Kidney (tissue), 14 donors: ENCODE results near the gene SYF2. TPM values are rescaled to one million over a fixed set of nuclear protein-coding genes. Genes with fewer than 3 reads are reported as not detected.
A peak's percentile ranks its signal among the peaks of the same experiment; 100 is the strongest.
"Not testable (repeated sequence)": the region's sequence is repeated elsewhere in the genome, so short reads cannot be mapped to it uniquely, and the experiment has no call there.

ENCODE experiments used
- DNase-seq, 5 donors: peaks; one replicate each; pipeline ENCODE4 v3.0.0-alpha.2; 2013 to 2020
- FAIRE-seq: peaks from 2 replicates; lab custom pipeline; 2012; peaks lifted over from hg19 to GRCh38; lab: Jason Lieb, UNC
- H3K27ac ChIP-seq, 2 donors: one replicate each; pipeline ENCODE4 v1.7.0; 2013; ENCODE audit warnings: low read depth in 2 of 2, low read length in 2 of 2, inconsistent platforms in 1 of 2
- H3K27me3 ChIP-seq: one replicate; pipeline ENCODE4 v1.7.1; 2013; ENCODE audit warnings: low read length, inconsistent platforms; ENCODE audit not compliant: control insufficient read depth, insufficient read depth
- H3K36me3 ChIP-seq, 3 donors: one replicate each; pipeline versions ENCODE4 v1.7.0 to v1.7.1; 2013; ENCODE audit warnings: low read length in 3 of 3, control low read depth in 1 of 3, inconsistent platforms in 1 of 3; ENCODE audit not compliant: insufficient read depth in 3 of 3, control insufficient read depth in 2 of 3
- H3K4me1 ChIP-seq, 3 donors: one replicate each; pipeline versions ENCODE4 v1.7.0 to v1.7.1; 2013; ENCODE audit warnings: low read length in 3 of 3, inconsistent platforms in 1 of 3, low read depth in 1 of 3; ENCODE audit not compliant: control insufficient read depth in 2 of 3, insufficient read depth in 2 of 3
- H3K4me3 ChIP-seq, 3 donors: one replicate each; pipeline versions ENCODE4 v1.7.0 to v1.8.1; 2013; ENCODE audit warnings: low read length in 3 of 3, control low read depth in 1 of 3, inconsistent platforms in 1 of 3
- H3K9ac ChIP-seq, 3 donors: one replicate each; pipeline versions ENCODE4 v1.7.0 to v1.7.1; 2013; ENCODE audit warnings: low read length in 3 of 3, control low read depth in 1 of 3, inconsistent platforms in 1 of 3
- H3K9me3 ChIP-seq, 3 donors: one replicate each; pipeline versions ENCODE4 v1.7.0 to v1.7.1; 2013; ENCODE audit warnings: low read length in 3 of 3, control low read depth in 1 of 3, inconsistent platforms in 1 of 3; ENCODE audit not compliant: control insufficient read depth in 2 of 3, insufficient read depth in 1 of 3
- CTCF ChIP-seq: IDR thresholded peaks from 3 replicates; pipeline ENCODE4 v1.5.1; 2012; ENCODE audit warnings: mild to moderate bottlenecking, moderate library complexity, borderline replicate concordance; ENCODE audit not compliant: insufficient read depth; ENCODE audit errors: extremely low read depth
- intact Hi-C: fragments of 100-400 bp; cut with DNase I; formaldehyde crosslinking; loops from one replicate; pipeline ENCODE4 v1.11.1; 2022
- polyA plus RNA-seq: library from polyadenylated mRNA; stranded (reverse); fragments of 350-450 nt; fragmentation: Illumina TruSeq; extraction: RNeasy Lipid Tissue Mini Kit (QIAGEN cat#74804); gene quantifications from one replicate; pipeline ENCODE4 v1.2.3, GENCODE V29; 2014; ENCODE audit warnings: low read depth, low replicate concordance; ENCODE audit not compliant: insufficient read depth
- total RNA-seq: library from RNA; stranded (reverse); fragmentation: NEBNext Ultra II Directional; extraction: Animal tissue kit (Norgen Biotek cat#: 25700); gene quantifications from one replicate; pipeline ENCODE4 v1.2.1, GENCODE V29; 2021
- donor health status: control.
- donor health status: control.
- donor health status: control.
- donor health status: control.
- donor health status: control.
- donor health status: DM: yes; HTN: yes; CAD: no.
- donor health status: Normal renal cell carcinoma (clear cell type).

SYF2 gene
- total and polyA plus RNA-seq, 2 donors from 2014 or later: 53.8 to 91.5 TPM

GRCh38 chr1:25239681-25240541, 7.6 kb upstream of the SYF2 start:
- H3K4me3 ChIP-seq: peak overlapping the region; percentile 61 to 92 (median 81)
- H3K4me1 ChIP-seq: peaks cover 0 to 13% (median 4%) of the 10 kb centered on the region in 3 donors
- no peak for FAIRE-seq
- H3K27me3 ChIP-seq: no peaks in the 10 kb centered on the region
- peak overlapping the region; percentile 43 to 87 (median 71) for H3K9ac ChIP-seq
- TF ChIP-seq CTCF: peak; percentile 46
- intact Hi-C loops: no loop called here
- H3K27ac ChIP-seq: peak overlapping the region; percentile 90 to 96
- DNase-seq: peak; percentile 91 to 98 (median 94)
- H3K36me3 ChIP-seq: peaks cover 15 to 32% (median 21%) of the 10 kb centered on the region in 3 donors
- H3K9me3 ChIP-seq: no peaks in the 10 kb centered on the region

GRCh38 chr1:25238046-25238445, 5.7 kb upstream of the SYF2 start:
- Histone ChIP-seq H3K27ac (no peak overlapping the region), H3K9ac (no peak overlapping the region), H3K4me1 (peaks cover 0 to 14% (median 4%) of the 10 kb centered on the region in 3 donors), H3K36me3 (peaks cover 6 to 13% (median 7%) of the 10 kb centered on the region in 3 donors), H3K4me3 (no peak overlapping the region), H3K27me3 (no peaks in the 10 kb centered on the region), H3K9me3 (no peaks in the 10 kb centered on the region)
- TF ChIP-seq CTCF: no peak
- FAIRE-seq: no peak
- intact Hi-C loops: no loop called here
- DNase-seq: no peak

GRCh38 chr1:25236261-25236660, 4.0 kb upstream of the SYF2 start:
- intact Hi-C loops, H3K27ac ChIP-seq, H3K4me3 ChIP-seq: not testable (repeated sequence)

DNA sequence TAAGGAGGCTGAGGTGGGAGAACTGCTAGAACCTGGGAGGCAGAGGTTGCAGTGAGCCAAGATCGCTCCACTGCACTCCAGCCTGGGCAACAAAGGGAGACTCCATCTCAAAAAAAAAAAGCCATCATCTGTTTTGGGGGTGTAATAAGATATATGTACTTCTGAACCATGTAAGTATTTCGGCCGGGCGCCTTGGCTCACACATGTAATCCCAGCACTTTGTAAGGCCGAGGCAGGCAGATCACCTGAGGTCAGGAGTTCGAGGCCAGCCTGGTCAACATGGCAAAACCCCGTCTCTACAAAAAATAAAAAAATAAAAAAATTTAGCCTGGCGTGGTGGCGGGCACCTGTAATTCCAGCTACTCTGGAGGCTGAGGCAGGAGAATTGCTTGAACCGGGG, 3.1 kb upstream of the SYF2 start:
- H3K27me3 ChIP-seq, H3K36me3 ChIP-seq, intact Hi-C loops, H3K27ac ChIP-seq, H3K4me3 ChIP-seq, DNase-seq, H3K9ac ChIP-seq, H3K9me3 ChIP-seq, FAIRE-seq: not testable (repeated sequence)
- peaks cover 0 to 15% (median 10%) of the 10 kb centered on the region in 3 donors for H3K4me1 ChIP-seq

More at GRCh38 chr1:25236261-25236660, 4.0 kb upstream of the SYF2 start:
- DNase-seq, H3K27me3 ChIP-seq, H3K9ac ChIP-seq, H3K36me3 ChIP-seq, H3K9me3 ChIP-seq, FAIRE-seq: not testable (repeated sequence)
- H3K4me1 ChIP-seq: peaks cover 0 to 18% (median 9%) of the 10 kb centered on the region in 3 donors
